Astrocyte (in vitro differentiated cells and primary cell): ENCODE measurements around the gene CCHCR1. TPM values are rescaled to one million over a fixed set of nuclear protein-coding genes. Genes with fewer than 3 reads are reported as not detected.
"Not testable (repeated sequence)": the region's sequence is repeated elsewhere in the genome, so short reads cannot be mapped to it uniquely, and the experiment has no call there.

Experiments used
- DNase-seq: peaks from one replicate; pipeline ENCODE4 v3.0.0-alpha.2; 2010; ENCODE audit warnings: low read depth
- FAIRE-seq: peaks from 2 replicates; lab custom pipeline; 2011; peaks lifted over from hg19 to GRCh38; lab: Jason Lieb, UNC
- H2AFZ ChIP-seq: 2 replicates; pipeline ENCODE4 v1.6.0; 2012; ENCODE audit warnings: low read depth, low read length, inconsistent platforms
- H3K27ac ChIP-seq: 2 replicates; pipeline ENCODE4 v1.5.1; 2011; ENCODE audit warnings: low read depth, low read length, inconsistent platforms
- H3K27me3 ChIP-seq: 2 replicates; pipeline ENCODE4 v1.6.0; 2011; ENCODE audit warnings: low read length, inconsistent platforms; ENCODE audit not compliant: insufficient read depth
- H3K36me3 ChIP-seq: 2 replicates; pipeline ENCODE4 v1.5.1; 2011; ENCODE audit warnings: low read length, inconsistent platforms; ENCODE audit not compliant: insufficient read depth
- H3K4me1 ChIP-seq: 2 replicates; pipeline ENCODE4 v1.5.1; 2011; ENCODE audit warnings: low read length, inconsistent platforms; ENCODE audit not compliant: insufficient read depth
- H3K4me2 ChIP-seq: 2 replicates; pipeline ENCODE4 v1.6.0; 2012; ENCODE audit warnings: low read length, inconsistent platforms
- H3K4me3 ChIP-seq: 2 replicates; pipeline ENCODE4 v1.5.1; 2011; ENCODE audit warnings: low read depth, mild to moderate bottlenecking, low read length, inconsistent platforms; ENCODE audit not compliant: insufficient read depth
- H3K79me2 ChIP-seq: 2 replicates; pipeline ENCODE4 v1.6.0; 2012; ENCODE audit warnings: mild to moderate bottlenecking, low read length, inconsistent platforms; ENCODE audit not compliant: insufficient read depth
- H3K9ac ChIP-seq: 2 replicates; pipeline ENCODE4 v1.6.0; 2012; ENCODE audit warnings: mild to moderate bottlenecking, low read length, inconsistent platforms
- H3K9me3 ChIP-seq: 2 replicates; pipeline ENCODE4 v1.5.1; 2012; ENCODE audit warnings: low read depth, mild to moderate bottlenecking, low read length, inconsistent platforms; ENCODE audit not compliant: insufficient read depth
- H4K20me1 ChIP-seq: 2 replicates; pipeline ENCODE4 v1.6.0; 2012; ENCODE audit warnings: low read length, inconsistent platforms; ENCODE audit not compliant: insufficient read depth
- H3K27ac Mint-ChIP-seq: one replicate; pipeline ENCODE4 v1.8.0; 2021; ENCODE audit warnings: mild to moderate bottlenecking, mixed read lengths; ENCODE audit not compliant: unreplicated experiment
- H3K27me3 Mint-ChIP-seq: one replicate; pipeline ENCODE4 v1.8.0; 2021; ENCODE audit warnings: low read depth, mixed read lengths; ENCODE audit not compliant: unreplicated experiment
- H3K36me3 Mint-ChIP-seq: one replicate; pipeline ENCODE4 v1.8.0; 2021; ENCODE audit warnings: low read depth, mixed read lengths; ENCODE audit not compliant: unreplicated experiment
- H3K4me1 Mint-ChIP-seq: one replicate; pipeline ENCODE4 v1.8.0; 2021; ENCODE audit warnings: low read depth, mixed read lengths; ENCODE audit not compliant: unreplicated experiment
- H3K4me3 Mint-ChIP-seq: one replicate; pipeline ENCODE4 v1.8.0; 2021; ENCODE audit warnings: mild to moderate bottlenecking, moderate library complexity, mixed read lengths; ENCODE audit not compliant: unreplicated experiment
- H3K9me3 Mint-ChIP-seq: one replicate; pipeline ENCODE4 v1.8.0; 2021; ENCODE audit warnings: mild to moderate bottlenecking, mixed read lengths; ENCODE audit not compliant: unreplicated experiment
- CTCF ChIP-seq: IDR thresholded peaks from 2 replicates; pipeline ENCODE4 v1.5.1; 2011; ENCODE audit warnings: low read depth, mild to moderate bottlenecking, inconsistent platforms, low read length, moderate library complexity; ENCODE audit not compliant: insufficient read depth
- EZH2 ChIP-seq: IDR thresholded peaks from 2 replicates; pipeline ENCODE4 v1.6.1; 2012; ENCODE audit warnings: mild to moderate bottlenecking, low read length, inconsistent platforms; ENCODE audit not compliant: insufficient read depth
- total RNA-seq: library from RNA; stranded (reverse); gene quantifications from 2 replicates; pipeline ENCODE4 v1.2.1, GENCODE V29; 2021

Gene CCHCR1
- total RNA-seq, 1 donor from 2014 or later: 11.5 TPM

- Mint-ChIP-seq H3K27me3 (no peaks in the 10 kb centered on the region), H3K4me3 (peak overlapping the region; percentile 89), H3K4me1 (peaks cover 5% of the 10 kb centered on the region), H3K9me3 (no peaks in the 10 kb centered on the region), H3K27ac (peak overlapping the region; percentile 81), H3K36me3 (peaks cover 4% of the 10 kb centered on the region)
- H3K4me2 ChIP-seq: peak overlapping the region; percentile 85
- no peaks in the 10 kb centered on the region for H4K20me1 ChIP-seq
- H3K9ac ChIP-seq: peak overlapping the region; percentile 87
- no peaks in the 10 kb centered on the region for H3K79me2 ChIP-seq
- peak overlapping the region; percentile 70 for H3K27ac ChIP-seq
- peak overlapping the region; percentile 83 for H3K4me3 ChIP-seq
- H2AFZ ChIP-seq: peak overlapping the region; percentile 92
- no peaks in the 10 kb centered on the region for H3K9me3 ChIP-seq
- FAIRE-seq (no peak), DNase-seq (peak; percentile 66)
- H3K4me1 ChIP-seq: no peaks in the 10 kb centered on the region
- no peaks in the 10 kb centered on the region for H3K27me3 ChIP-seq
- TF ChIP-seq EZH2 (no peak), CTCF (no peak)
- H3K36me3 ChIP-seq: no peaks in the 10 kb centered on the region
These were observed 40.1 kb upstream of the CCHCR1 start for GRCh38 chr6:31197559-31198305.

GRCh38 chr6:31196251-31197022 lies 38.8 kb upstream of the CCHCR1 start:
- peak overlapping the region; percentile 92 for H2AFZ ChIP-seq
- not testable (repeated sequence) for H3K9ac ChIP-seq, H3K27me3 Mint-ChIP-seq, FAIRE-seq, H4K20me1 ChIP-seq, H3K9me3 ChIP-seq, H3K4me1 Mint-ChIP-seq, H3K4me1 ChIP-seq, DNase-seq, H3K27me3 ChIP-seq, H3K36me3 Mint-ChIP-seq, H3K4me3 ChIP-seq, H3K27ac ChIP-seq, H3K36me3 ChIP-seq, H3K79me2 ChIP-seq, H3K9me3 Mint-ChIP-seq
- peak overlapping the region; percentile 85 for H3K4me2 ChIP-seq
- H3K27ac Mint-ChIP-seq: peak overlapping the region; percentile 81
- H3K4me3 Mint-ChIP-seq: peak overlapping the region; percentile 89

GRCh38 chr6:31195308-31195979 lies 37.8 kb upstream of the CCHCR1 start:
- H3K27me3 Mint-ChIP-seq, H3K27me3 ChIP-seq, H3K4me3 ChIP-seq, H3K27ac Mint-ChIP-seq, H3K27ac ChIP-seq, H3K4me2 ChIP-seq, H3K36me3 ChIP-seq, H3K4me1 Mint-ChIP-seq, H3K4me3 Mint-ChIP-seq, H3K79me2 ChIP-seq, FAIRE-seq, DNase-seq, H3K4me1 ChIP-seq, H3K36me3 Mint-ChIP-seq, H3K9me3 ChIP-seq, H2AFZ ChIP-seq, H4K20me1 ChIP-seq, H3K9ac ChIP-seq, H3K9me3 Mint-ChIP-seq: not testable (repeated sequence)
